ENCODE measurements around the gene HOXD1.

HOXD1 gene

GRCh38 chr2:176205126-176205525 is 16.7 kb downstream of the HOXD1 start:
- TF ChIP-seq REST (IDR thresholded peaks at IDR 0.05; ENCODE audit: low read depth) (no peak), TAF1 (IDR thresholded peaks at IDR 0.05; ENCODE audit: low read depth) (no peak), TEAD4 (IDR thresholded peaks at IDR 0.05) (no peak), NFIC (IDR thresholded peaks at IDR 0.05) (no peak), CREB1 (IDR thresholded peaks at IDR 0.05; ENCODE audit: low read depth) (no peak), CEBPB (IDR thresholded peaks at IDR 0.05) (no peak), EGR1 (IDR thresholded peaks at IDR 0.05) (no peak), FOXM1 (IDR thresholded peaks at IDR 0.05; ENCODE audit: borderline replicate concordance, low read depth) (no peak), EP300 (IDR thresholded peaks at IDR 0.05; ENCODE audit: borderline replicate concordance) (no peak), TCF12 (IDR thresholded peaks at IDR 0.05; ENCODE audit: low read depth) (no peak), RAD21 (IDR thresholded peaks at IDR 0.05; ENCODE audit: low read depth) (no peak), YY1 (IDR thresholded peaks at IDR 0.05; ENCODE audit: low read depth) (no peak), ZBTB7A (IDR thresholded peaks at IDR 0.05; ENCODE audit: low read depth) (no peak), MAX (IDR thresholded peaks at IDR 0.05) (no peak), USF1 (IDR thresholded peaks at IDR 0.05) (no peak)

- TF ChIP-seq TCF12 (IDR thresholded peaks at IDR 0.05; ENCODE audit: low read depth) (no peak), CEBPB (IDR thresholded peaks at IDR 0.05) (no peak), EP300 (IDR thresholded peaks at IDR 0.05; ENCODE audit: borderline replicate concordance) (no peak), ZBTB7A (IDR thresholded peaks at IDR 0.05; ENCODE audit: low read depth) (no peak), USF1 (IDR thresholded peaks at IDR 0.05) (no peak), MAX (IDR thresholded peaks at IDR 0.05) (no peak)
Observed at GRCh38 chr2:176206136-176206535, 17.7 kb downstream of the HOXD1 start.

- TF ChIP-seq YY1 (IDR thresholded peaks at IDR 0.05; ENCODE audit: low read depth) (no peak), TCF12 (IDR thresholded peaks at IDR 0.05; ENCODE audit: low read depth) (no peak), EP300 (IDR thresholded peaks at IDR 0.05; ENCODE audit: borderline replicate concordance) (no peak), CREB1 (IDR thresholded peaks at IDR 0.05; ENCODE audit: low read depth) (no peak), TAF1 (IDR thresholded peaks at IDR 0.05; ENCODE audit: low read depth) (no peak)
Observed at GRCh38 chr2:176206682-176207081, 18.2 kb downstream of the HOXD1 start.

GRCh38 chr2:176211110-176211509 is 22.6 kb downstream of the HOXD1 start:
- TF ChIP-seq FOXM1 (IDR thresholded peaks at IDR 0.05; ENCODE audit: borderline replicate concordance, low read depth), result no peak
- TF ChIP-seq YY1 (IDR thresholded peaks at IDR 0.05; ENCODE audit: low read depth), result no peak
- no peak for TF ChIP-seq NFIC (IDR thresholded peaks at IDR 0.05)
- TF ChIP-seq CREB1 (IDR thresholded peaks at IDR 0.05; ENCODE audit: low read depth), result no peak
- no peak for TF ChIP-seq RAD21 (IDR thresholded peaks at IDR 0.05; ENCODE audit: low read depth)
- TF ChIP-seq ZBTB7A (IDR thresholded peaks at IDR 0.05; ENCODE audit: low read depth), result no peak
- TF ChIP-seq TAF1 (IDR thresholded peaks at IDR 0.05; ENCODE audit: low read depth), result no peak
- TF ChIP-seq CEBPB (IDR thresholded peaks at IDR 0.05), result no peak
- TF ChIP-seq EP300 (IDR thresholded peaks at IDR 0.05; ENCODE audit: borderline replicate concordance), result no peak
- no peak for TF ChIP-seq MAX (IDR thresholded peaks at IDR 0.05)
- TF ChIP-seq REST (IDR thresholded peaks at IDR 0.05; ENCODE audit: low read depth), result no peak
- no peak for TF ChIP-seq TEAD4 (IDR thresholded peaks at IDR 0.05)
- no peak for TF ChIP-seq TCF12 (IDR thresholded peaks at IDR 0.05; ENCODE audit: low read depth)
- TF ChIP-seq EGR1 (IDR thresholded peaks at IDR 0.05), result no peak
- no peak for TF ChIP-seq USF1 (IDR thresholded peaks at IDR 0.05)

GRCh38 chr2:176212276-176212675 is 23.8 kb downstream of the HOXD1 start:
- TF ChIP-seq TCF12 (IDR thresholded peaks at IDR 0.05; ENCODE audit: low read depth) (no peak), REST (IDR thresholded peaks at IDR 0.05; ENCODE audit: low read depth) (no peak), USF1 (IDR thresholded peaks at IDR 0.05) (no peak), EP300 (IDR thresholded peaks at IDR 0.05; ENCODE audit: borderline replicate concordance) (no peak), CREB1 (IDR thresholded peaks at IDR 0.05; ENCODE audit: low read depth) (no peak), ZBTB7A (IDR thresholded peaks at IDR 0.05; ENCODE audit: low read depth) (no peak), CEBPB (IDR thresholded peaks at IDR 0.05) (no peak), TAF1 (IDR thresholded peaks at IDR 0.05; ENCODE audit: low read depth) (no peak), NFIC (IDR thresholded peaks at IDR 0.05) (no peak), MAX (IDR thresholded peaks at IDR 0.05) (no peak), YY1 (IDR thresholded peaks at IDR 0.05; ENCODE audit: low read depth) (no peak), RAD21 (IDR thresholded peaks at IDR 0.05; ENCODE audit: low read depth) (no peak), TEAD4 (IDR thresholded peaks at IDR 0.05) (no peak)
